GM12864 (cell line): ENCODE measurements around the gene ZC3H13.

Experiments
- DNase-seq: peaks from one replicate; pipeline ENCODE4 v3.0.0-alpha.2; 2011; ENCODE audit warnings: low read depth
- H3K4me3 ChIP-seq: 2 replicates; pipeline ENCODE4 v1.5.1; 2011; ENCODE audit warnings: mild to moderate bottlenecking, low read depth, low read length, control low read depth
- TF ChIP-seq, protein P1 (sequence below): IDR thresholded peaks from 2 replicates; pipeline ENCODE4 v1.5.1; 2011; ENCODE audit warnings: low read depth, mild to moderate bottlenecking, moderate library complexity, low read length, control low read depth, inconsistent platforms; ENCODE audit errors: missing control alignments

The ZC3H13 gene

DNA sequence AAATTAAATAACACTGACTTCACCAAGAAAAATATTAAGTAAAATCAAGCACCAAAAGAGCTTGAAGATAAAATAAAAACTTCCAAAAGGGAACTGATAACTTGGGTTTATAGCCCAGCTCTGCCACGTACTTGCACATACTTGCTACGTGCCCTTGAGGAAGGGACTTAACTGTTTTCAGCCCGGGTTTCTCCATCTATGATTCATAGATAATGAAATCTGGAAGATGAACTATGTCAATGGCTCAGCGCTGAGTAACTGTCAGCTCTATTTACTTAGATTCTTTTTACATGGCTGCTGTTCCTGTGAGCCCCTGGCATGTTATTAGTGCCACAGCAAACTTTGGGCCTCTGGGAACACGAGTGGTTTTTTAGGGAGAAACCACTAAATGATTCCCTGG is 9.6 kb upstream of the ZC3H13 start:
- no peak overlapping the region for H3K4me3 ChIP-seq
- TF ChIP-seq, protein P1, sequence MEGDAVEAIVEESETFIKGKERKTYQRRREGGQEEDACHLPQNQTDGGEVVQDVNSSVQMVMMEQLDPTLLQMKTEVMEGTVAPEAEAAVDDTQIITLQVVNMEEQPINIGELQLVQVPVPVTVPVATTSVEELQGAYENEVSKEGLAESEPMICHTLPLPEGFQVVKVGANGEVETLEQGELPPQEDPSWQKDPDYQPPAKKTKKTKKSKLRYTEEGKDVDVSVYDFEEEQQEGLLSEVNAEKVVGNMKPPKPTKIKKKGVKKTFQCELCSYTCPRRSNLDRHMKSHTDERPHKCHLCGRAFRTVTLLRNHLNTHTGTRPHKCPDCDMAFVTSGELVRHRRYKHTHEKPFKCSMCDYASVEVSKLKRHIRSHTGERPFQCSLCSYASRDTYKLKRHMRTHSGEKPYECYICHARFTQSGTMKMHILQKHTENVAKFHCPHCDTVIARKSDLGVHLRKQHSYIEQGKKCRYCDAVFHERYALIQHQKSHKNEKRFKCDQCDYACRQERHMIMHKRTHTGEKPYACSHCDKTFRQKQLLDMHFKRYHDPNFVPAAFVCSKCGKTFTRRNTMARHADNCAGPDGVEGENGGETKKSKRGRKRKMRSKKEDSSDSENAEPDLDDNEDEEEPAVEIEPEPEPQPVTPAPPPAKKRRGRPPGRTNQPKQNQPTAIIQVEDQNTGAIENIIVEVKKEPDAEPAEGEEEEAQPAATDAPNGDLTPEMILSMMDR, result no peak
- DNase-seq, result no peak

DNA sequence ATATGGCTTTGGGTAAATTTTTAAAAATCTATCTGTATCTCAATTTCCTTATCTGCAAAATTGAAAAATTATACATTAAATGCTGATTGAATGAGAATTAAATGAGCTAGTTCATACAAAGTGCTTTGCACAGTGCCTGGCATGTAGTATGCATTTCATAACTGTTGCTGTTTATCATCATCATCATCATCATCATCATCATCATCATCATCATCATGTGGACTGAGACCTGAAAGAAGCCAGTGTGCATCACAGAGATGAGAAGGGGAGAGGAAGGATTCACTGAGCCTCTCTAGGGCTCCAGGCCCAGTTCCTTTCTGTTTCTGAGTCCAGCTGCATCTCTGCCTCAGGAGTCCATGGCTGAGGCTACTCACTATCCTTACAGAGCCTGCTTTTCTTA is 6.9 kb upstream of the ZC3H13 start:
- no peak for DNase-seq
- TF ChIP-seq, protein P1, result no peak
- no peak overlapping the region for H3K4me3 ChIP-seq

- TF ChIP-seq, protein P1, result no peak
- H3K4me3 ChIP-seq, result no peak overlapping the region
- no peak for DNase-seq
These were observed 5.7 kb upstream of the ZC3H13 start for GRCh38 chr13:46058268-46058667.

DNA sequence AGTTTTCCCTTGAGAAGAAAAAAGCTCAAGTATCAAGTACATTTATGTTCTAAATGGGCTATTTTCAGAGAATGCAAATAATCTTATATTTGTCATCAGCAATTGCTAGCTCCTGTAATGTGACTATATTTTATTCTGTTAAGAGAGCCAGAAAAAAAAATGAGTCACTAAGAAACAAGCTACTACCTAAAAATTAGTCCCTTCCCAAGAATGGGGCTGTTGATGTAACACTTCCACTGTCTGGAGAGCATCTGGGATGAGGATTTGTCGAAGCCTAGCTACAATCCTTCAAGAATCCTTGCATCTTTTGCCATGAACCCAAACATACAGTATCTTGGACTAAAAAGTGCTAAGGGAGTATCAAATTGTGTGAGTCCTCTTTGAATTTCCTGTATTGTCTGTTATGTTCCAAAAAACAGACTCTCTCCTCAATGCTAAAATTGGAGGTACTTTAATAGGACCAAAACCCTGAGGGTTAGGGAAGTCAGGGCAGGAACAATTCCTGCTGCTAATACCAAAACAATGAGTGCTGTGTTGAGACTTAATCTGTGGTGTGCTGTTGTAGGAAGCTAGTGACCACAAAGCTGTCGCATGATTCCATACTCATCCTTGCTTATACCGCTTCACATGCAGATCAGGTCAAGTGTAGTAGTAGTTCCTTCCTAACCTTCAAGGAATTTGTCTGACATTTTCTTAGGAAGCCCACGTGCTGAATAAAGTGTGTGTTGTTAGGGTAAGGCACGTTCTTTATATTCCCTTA is 4.9 kb upstream of the ZC3H13 start:
- DNase-seq, result no peak
- no peak overlapping the region for H3K4me3 ChIP-seq
- TF ChIP-seq, protein P1, result no peak

DNA sequence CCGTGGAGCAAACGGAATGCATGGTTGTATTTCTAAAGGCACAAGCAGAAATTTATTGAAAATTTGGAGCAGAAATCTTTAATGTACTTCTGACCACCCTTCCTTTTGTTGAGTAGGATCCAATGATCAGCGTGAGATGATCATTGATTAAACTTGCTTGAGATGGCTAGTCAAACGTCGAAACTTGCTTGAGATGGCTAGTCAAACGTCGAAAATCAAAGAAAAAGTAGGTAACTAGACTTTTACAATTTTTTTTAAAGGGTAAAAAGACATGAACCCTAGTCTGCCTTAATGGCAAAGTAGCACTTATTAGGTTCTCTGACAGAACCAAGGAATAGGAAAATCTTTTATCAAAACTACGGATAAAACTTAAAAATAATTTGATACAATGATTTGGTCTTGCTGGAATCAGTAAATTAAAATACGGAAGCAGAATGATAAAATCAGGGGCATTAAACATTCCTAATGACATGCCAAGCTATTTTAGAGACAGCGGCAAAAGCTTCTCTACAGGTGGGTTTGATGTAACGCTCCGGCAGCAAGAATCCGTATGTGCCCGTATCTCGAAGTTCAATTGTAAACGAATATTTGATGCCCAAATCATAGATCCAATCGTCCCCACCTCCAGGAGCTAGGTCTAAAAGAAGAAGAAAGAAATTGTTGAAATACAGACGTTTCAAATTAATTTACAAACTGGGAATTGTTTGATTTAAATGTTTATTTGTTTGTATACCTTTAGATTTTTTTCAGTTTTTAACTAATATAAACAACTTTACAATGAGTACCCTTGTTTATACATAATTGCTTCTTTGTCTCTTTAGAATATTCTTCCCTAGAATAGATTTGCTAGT is 841 bp upstream of the ZC3H13 start:
- peak overlapping the region; percentile 98 for H3K4me3 ChIP-seq
- TF ChIP-seq, protein P1, result no peak
- DNase-seq, result no peak

- DNase-seq, result no peak
- peak overlapping the region; percentile 98 for H3K4me3 ChIP-seq
- TF ChIP-seq, protein P1, result no peak
These were observed 603 bp downstream of the ZC3H13 start for GRCh38 chr13:46051968-46052318.

DNA sequence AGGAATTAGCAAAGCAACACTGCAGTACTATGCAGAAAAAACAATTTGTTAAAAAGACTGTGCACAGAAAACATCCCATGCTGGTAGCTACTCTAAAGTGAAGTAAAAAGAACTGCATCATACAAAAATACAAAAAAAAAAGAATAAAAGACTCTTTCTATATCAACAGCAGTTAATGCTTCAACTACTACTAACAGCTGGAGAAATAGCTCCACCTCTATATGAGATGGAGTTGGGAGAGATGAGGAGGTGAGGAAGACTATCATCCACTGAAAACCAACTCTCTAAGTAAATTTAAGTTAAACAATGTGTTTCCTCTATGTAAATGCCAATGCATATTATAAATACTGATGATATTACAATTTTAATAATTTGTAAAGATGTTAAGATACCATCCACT is 1.8 kb downstream of the ZC3H13 start:
- TF ChIP-seq, protein P1, result no peak
- no peak for DNase-seq
- peak overlapping the region; percentile 10; the same call in 1 of the 2 replicates for H3K4me3 ChIP-seq
